ENCODE results near the gene HSPG2.

The HSPG2 gene

GRCh38 chr1:21816602-21817302 lies 120.4 kb downstream of the HSPG2 start:
- no peak overlapping the region for H3K9ac ChIP-seq (ENCODE audit: low read length)
- H3F3A ChIP-seq (ENCODE audit: insufficient read depth): no peaks in the 10 kb centered on the region
- H3K9me2 ChIP-seq (replicated peaks; ENCODE audit: insufficient read depth, low read length): no peaks in the 10 kb centered on the region
- H3K4me3 ChIP-seq (ENCODE audit: insufficient read depth, low read length, poor library complexity, severe bottlenecking): no peak overlapping the region
- no peak for TF ChIP-seq CTCF (IDR thresholded peaks at IDR 0.05; ENCODE audit: insufficient read depth, low read length, poor library complexity, severe bottlenecking)
- TF ChIP-seq EZH2phosphoT487 (conservative IDR thresholded peaks at IDR 0.05; ENCODE audit: low read length): no peak
- H2AFZ ChIP-seq (ENCODE audit: low read depth, low read length, severe bottlenecking): no peak overlapping the region
- H3K36me3 ChIP-seq (ENCODE audit: low read length): no peaks in the 10 kb centered on the region
- no peaks in the 10 kb centered on the region for H4K20me1 ChIP-seq (ENCODE audit: low read depth, low read length)
- no peaks in the 10 kb centered on the region for H3K27me3 ChIP-seq (ENCODE audit: low read length)
- no peaks in the 10 kb centered on the region for H3K9me3 ChIP-seq (ENCODE audit: insufficient read depth, low read length)
- H3K4me2 ChIP-seq (ENCODE audit: low read depth, low read length, poor library complexity, severe bottlenecking): no peak overlapping the region
- H3K27ac ChIP-seq (ENCODE audit: low read depth, low read length): no peak overlapping the region
- H3K79me2 ChIP-seq (ENCODE audit: insufficient read depth, low read length): no peaks in the 10 kb centered on the region

GRCh38 chr1:21815724-21816321 lies 121.3 kb downstream of the HSPG2 start:
- no peaks in the 10 kb centered on the region for H3K9me2 ChIP-seq (replicated peaks; ENCODE audit: insufficient read depth, low read length)
- H3K4me2 ChIP-seq (ENCODE audit: low read depth, low read length, poor library complexity, severe bottlenecking): no peak overlapping the region
- no peaks in the 10 kb centered on the region for H3F3A ChIP-seq (ENCODE audit: insufficient read depth)
- H3K9ac ChIP-seq (ENCODE audit: low read length): no peak overlapping the region
- no peak overlapping the region for H3K4me3 ChIP-seq (ENCODE audit: insufficient read depth, low read length, poor library complexity, severe bottlenecking)
- no peak for TF ChIP-seq EZH2phosphoT487 (conservative IDR thresholded peaks at IDR 0.05; ENCODE audit: low read length)
- TF ChIP-seq CTCF (IDR thresholded peaks at IDR 0.05; ENCODE audit: insufficient read depth, low read length, poor library complexity, severe bottlenecking): no peak
- H4K20me1 ChIP-seq (ENCODE audit: low read depth, low read length): no peaks in the 10 kb centered on the region
- no peaks in the 10 kb centered on the region for H3K79me2 ChIP-seq (ENCODE audit: insufficient read depth, low read length)
- no peaks in the 10 kb centered on the region for H3K27me3 ChIP-seq (ENCODE audit: low read length)
- no peak overlapping the region for H3K27ac ChIP-seq (ENCODE audit: low read depth, low read length)
- no peaks in the 10 kb centered on the region for H3K9me3 ChIP-seq (ENCODE audit: insufficient read depth, low read length)
- H3K36me3 ChIP-seq (ENCODE audit: low read length): no peaks in the 10 kb centered on the region
- H2AFZ ChIP-seq (ENCODE audit: low read depth, low read length, severe bottlenecking): no peak overlapping the region

GRCh38 chr1:21814981-21815582 lies 122.0 kb downstream of the HSPG2 start:
- no peaks in the 10 kb centered on the region for H3K36me3 ChIP-seq (ENCODE audit: low read length)
- H3K79me2 ChIP-seq (ENCODE audit: insufficient read depth, low read length): no peaks in the 10 kb centered on the region
- H3K4me2 ChIP-seq (ENCODE audit: low read depth, low read length, poor library complexity, severe bottlenecking): no peak overlapping the region
- no peaks in the 10 kb centered on the region for H3F3A ChIP-seq (ENCODE audit: insufficient read depth)
- H3K9me2 ChIP-seq (replicated peaks; ENCODE audit: insufficient read depth, low read length): no peaks in the 10 kb centered on the region
- no peaks in the 10 kb centered on the region for H3K27me3 ChIP-seq (ENCODE audit: low read length)
- TF ChIP-seq EZH2phosphoT487 (conservative IDR thresholded peaks at IDR 0.05; ENCODE audit: low read length) (no peak), CTCF (IDR thresholded peaks at IDR 0.05; ENCODE audit: insufficient read depth, low read length, poor library complexity, severe bottlenecking) (no peak)
- H3K4me3 ChIP-seq (ENCODE audit: insufficient read depth, low read length, poor library complexity, severe bottlenecking): no peak overlapping the region
- H3K9me3 ChIP-seq (ENCODE audit: insufficient read depth, low read length): no peaks in the 10 kb centered on the region
- no peak overlapping the region for H3K9ac ChIP-seq (ENCODE audit: low read length)
- H2AFZ ChIP-seq (ENCODE audit: low read depth, low read length, severe bottlenecking): no peak overlapping the region
- no peaks in the 10 kb centered on the region for H4K20me1 ChIP-seq (ENCODE audit: low read depth, low read length)
- H3K27ac ChIP-seq (ENCODE audit: low read depth, low read length): no peak overlapping the region

Measured in SU-DHL-6 (cell line).